Activated CD8-positive, alpha-beta memory T cell treated with anti-CD3 and anti-CD28 coated beads, Interleukin-2, amount 10 ng/mL, durations not matched to agents 7 days and 5 days (primary cell): Measurements from ENCODE around the gene ADCY10. TPM values are rescaled to one million over a fixed set of nuclear protein-coding genes. Genes with fewer than 3 reads are reported as not detected.
"Not testable (repeated sequence)": the region's sequence is repeated elsewhere in the genome, so short reads cannot be mapped to it uniquely, and the experiment has no call there.

Source experiments
- ATAC-seq: fragments of 150-1000 bp; cut with Tn5 transposase; one replicate; pipeline ENCODE4 v1.10.0; 2021; ENCODE audit warnings: moderate library complexity
- CTCF ChIA-PET: fragments of 350-600 bp; sonication (Branson Sonifier 250); formaldehyde crosslinking; loops from one replicate; lab custom pipeline; 2021; ENCODE audit warnings: antibody characterized with exemption; lab: Charles Lee
- DNase-seq: peaks from one replicate; pipeline ENCODE4 v3.0.0-alpha.2; 2020
- H3K27ac Mint-ChIP-seq: one replicate; pipeline ENCODE4 v1.8.0; 2021; ENCODE audit warnings: mild to moderate bottlenecking, mixed read lengths
- H3K27me3 Mint-ChIP-seq: one replicate; pipeline ENCODE4 v1.8.0; 2021; ENCODE audit warnings: mixed read lengths
- H3K36me3 Mint-ChIP-seq: one replicate; pipeline ENCODE4 v1.8.0; 2021; ENCODE audit warnings: mild to moderate bottlenecking, mixed read lengths
- H3K4me1 Mint-ChIP-seq: one replicate; pipeline ENCODE4 v1.8.0; 2021; ENCODE audit warnings: mixed read lengths
- H3K4me3 Mint-ChIP-seq: one replicate; pipeline ENCODE4 v1.8.0; 2021; ENCODE audit warnings: mild to moderate bottlenecking, moderate library complexity, mixed read lengths
- H3K9me3 Mint-ChIP-seq: one replicate; pipeline ENCODE4 v1.8.0; 2022; ENCODE audit warnings: low read depth, mixed read lengths
- total RNA-seq, 2 experiments: library from RNA; stranded (reverse); gene quantifications; one replicate each; pipeline ENCODE4 v1.2.3, GENCODE V29; 2021

Gene ADCY10
- total RNA-seq, 2 experiments from 2014 or later = 0.07 to 0.32 TPM

DNA sequence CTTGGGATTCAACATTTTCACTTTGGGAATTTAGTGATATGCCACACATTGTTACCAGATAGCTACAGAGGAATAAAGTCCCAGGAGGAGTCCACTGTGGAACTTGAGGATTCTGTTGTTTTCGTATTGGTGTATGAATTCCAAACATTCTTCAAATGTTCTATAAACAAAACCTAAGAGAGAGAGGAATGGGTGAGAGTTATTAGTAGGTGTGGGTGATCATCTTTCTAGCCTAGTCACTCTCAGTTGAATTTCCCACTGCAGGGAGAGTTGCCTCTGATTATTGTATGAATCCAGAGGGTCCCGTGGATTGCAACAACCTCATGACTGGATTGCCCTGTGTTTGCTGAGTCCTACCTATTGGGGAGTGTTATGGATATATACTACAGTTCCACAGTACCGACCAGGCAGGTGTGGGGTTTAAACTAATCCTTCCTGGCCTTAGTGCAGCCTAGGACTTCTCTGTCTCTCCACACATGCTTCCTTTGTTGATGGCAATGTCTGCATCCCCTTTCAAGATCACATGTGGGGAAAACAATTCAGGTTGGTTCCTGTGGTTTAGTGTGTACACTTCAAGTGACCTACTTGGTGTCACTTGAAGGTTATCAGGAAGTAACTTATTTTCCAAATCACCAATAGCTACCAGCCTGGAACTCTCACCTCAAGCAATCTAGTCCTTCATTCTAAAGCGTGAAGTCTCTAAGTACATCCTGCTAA lies 91.8 kb downstream of the ADCY10 start:
- no peak for DNase-seq
- no peak overlapping the region for H3K27ac Mint-ChIP-seq
- H3K4me3 Mint-ChIP-seq = no peak overlapping the region

DNA sequence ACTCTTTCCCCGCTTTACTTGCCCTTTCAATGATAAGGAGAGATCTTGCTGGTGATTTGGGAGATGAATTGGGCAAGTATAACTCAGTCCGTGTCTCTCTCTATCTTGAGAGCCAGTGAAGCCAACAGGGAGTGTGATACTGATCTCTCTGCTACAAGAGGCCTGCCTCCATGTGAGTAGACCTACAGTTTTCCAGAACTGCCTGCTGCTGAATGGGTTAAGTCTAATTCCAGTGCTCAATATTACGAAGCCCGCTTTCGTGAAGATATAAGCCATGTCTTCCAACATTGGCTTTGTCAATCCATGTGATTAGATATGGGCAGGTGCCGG lies 92.6 kb downstream of the ADCY10 start:
- no peak overlapping the region for H3K27ac Mint-ChIP-seq
- ATAC-seq (no peak), DNase-seq (no peak)
- H3K4me1 Mint-ChIP-seq = peaks cover 13% of the 10 kb centered on the region
- H3K27me3 Mint-ChIP-seq = peaks cover 11% of the 10 kb centered on the region
- H3K36me3 Mint-ChIP-seq = peaks cover 2% of the 10 kb centered on the region
- no peak overlapping the region for H3K4me3 Mint-ChIP-seq
- no peaks in the 10 kb centered on the region for H3K9me3 Mint-ChIP-seq
- CTCF ChIA-PET = no interaction called here

More for the DNA sequence above, 91.8 kb downstream of the ADCY10 start:
- ATAC-seq = no peak
- Mint-ChIP-seq H3K27me3 (peaks cover 11% of the 10 kb centered on the region), H3K4me1 (peaks cover 13% of the 10 kb centered on the region), H3K9me3 (no peaks in the 10 kb centered on the region), H3K36me3 (peaks cover 2% of the 10 kb centered on the region)
- CTCF ChIA-PET = interaction anchor here (0.9 kb wide), 1 partner anchor 8 kb away, joined by 3 read pairs; no protein-coding TSS in a partner anchor

DNA sequence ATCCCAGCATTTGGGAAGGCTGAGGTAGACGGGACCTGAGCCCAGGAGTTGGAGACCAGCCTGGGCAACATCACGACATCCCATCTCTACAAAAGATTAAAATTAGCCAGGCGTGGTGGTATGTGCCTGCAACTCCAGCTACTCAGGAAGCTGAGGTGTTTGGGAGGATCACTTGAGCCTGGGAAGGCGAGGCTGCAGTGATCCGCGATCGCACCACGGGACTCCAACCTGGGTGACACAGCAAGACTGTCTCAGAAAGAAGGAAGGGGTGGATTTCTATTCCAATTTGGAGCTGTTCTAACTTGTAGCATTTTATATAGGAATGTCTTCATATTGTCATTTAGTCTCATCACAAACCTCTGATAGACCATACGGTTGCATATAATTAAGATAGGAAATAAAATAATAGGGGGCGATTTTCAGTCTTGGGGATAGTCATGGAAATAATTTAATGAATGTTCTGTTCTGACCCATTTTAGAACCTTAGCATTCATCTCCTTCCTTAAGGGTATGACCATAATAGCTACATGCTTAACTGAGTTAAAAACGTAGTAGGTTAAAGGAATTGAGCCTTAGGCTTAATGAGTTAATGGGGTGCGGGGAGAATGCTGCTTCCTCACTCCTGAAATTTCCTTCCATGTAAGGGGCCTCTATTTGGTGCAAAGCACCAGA lies 93.1 kb downstream of the ADCY10 start:
- H3K9me3 Mint-ChIP-seq = peaks cover 2% of the 10 kb centered on the region
- H3K4me1 Mint-ChIP-seq = peaks cover 13% of the 10 kb centered on the region
- no peak overlapping the region for H3K27ac Mint-ChIP-seq
- peaks cover 9% of the 10 kb centered on the region for H3K27me3 Mint-ChIP-seq
- no peak for ATAC-seq
- H3K4me3 Mint-ChIP-seq = no peak overlapping the region
- H3K36me3 Mint-ChIP-seq = peaks cover 2% of the 10 kb centered on the region
- CTCF ChIA-PET = no interaction called here
- no peak for DNase-seq

DNA sequence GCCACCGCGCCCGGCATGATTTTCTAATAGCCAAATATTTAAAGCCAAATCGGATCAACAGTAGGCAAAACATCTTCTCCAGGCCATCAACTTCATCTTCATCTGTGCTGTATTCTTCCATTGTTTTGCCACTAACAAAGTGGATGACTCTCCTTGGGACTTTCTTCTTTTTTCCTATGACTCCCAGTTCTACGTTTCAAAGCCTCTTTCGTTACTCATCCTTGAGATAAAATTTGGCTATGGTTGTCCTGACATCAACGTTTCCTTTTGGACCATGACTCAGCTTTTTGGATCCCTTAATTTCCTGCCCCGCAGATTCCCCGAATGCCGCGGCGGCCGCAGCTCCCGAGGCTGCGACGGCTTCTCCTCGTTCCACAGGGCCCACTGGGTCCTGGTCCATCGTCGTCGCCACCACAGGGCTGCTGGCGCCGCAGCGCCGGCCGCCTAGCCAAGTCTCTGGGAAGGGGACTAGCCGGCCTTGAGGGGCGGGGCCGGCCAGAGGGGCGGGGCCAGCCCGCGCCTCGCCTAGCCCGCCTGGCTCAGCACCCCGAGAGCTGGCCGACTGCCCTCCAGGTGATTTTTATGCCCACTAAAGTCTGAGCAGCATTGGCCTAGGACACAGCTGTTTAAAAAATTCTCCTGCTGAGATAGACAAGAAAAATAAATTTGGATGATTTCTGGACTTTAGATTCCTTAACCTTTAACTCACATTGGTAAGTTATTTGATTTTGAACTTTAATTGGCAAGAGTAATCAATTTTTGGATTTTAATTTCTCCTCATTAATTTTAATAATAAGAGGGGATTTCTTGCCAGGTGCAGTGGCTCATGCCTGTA lies 93.9 kb downstream of the ADCY10 start:
- peaks cover 13% of the 10 kb centered on the region for H3K4me1 Mint-ChIP-seq
- H3K27me3 Mint-ChIP-seq = peaks cover 10% of the 10 kb centered on the region
- peaks cover 6% of the 10 kb centered on the region for H3K9me3 Mint-ChIP-seq
- no peak overlapping the region for H3K27ac Mint-ChIP-seq
- peak; percentile 86 for ATAC-seq
- no peak for DNase-seq
- H3K36me3 Mint-ChIP-seq = peaks cover 2% of the 10 kb centered on the region
- CTCF ChIA-PET = no interaction called here
- peak overlapping the region; percentile 63 for H3K4me3 Mint-ChIP-seq

DNA sequence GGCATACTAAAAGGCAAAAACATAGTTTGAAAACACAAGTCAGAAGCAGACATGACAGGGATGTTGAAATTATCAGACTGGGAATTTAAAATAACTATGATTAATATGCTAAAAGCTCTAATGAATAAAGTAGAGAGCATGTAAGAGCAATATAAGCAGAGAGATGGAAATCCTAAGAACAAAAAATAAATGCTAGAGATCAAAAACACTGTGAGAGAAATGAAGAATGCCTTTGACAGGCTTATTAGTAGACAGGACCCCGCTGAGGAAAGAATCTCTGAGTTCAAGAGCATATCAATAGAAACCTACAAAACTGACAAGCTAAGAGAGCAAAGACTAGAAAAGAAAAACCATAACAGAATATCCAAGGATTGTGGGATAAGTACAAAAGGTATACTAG lies 98.3 kb downstream of the ADCY10 start:
- Mint-ChIP-seq H3K27ac (no peak overlapping the region), H3K9me3 (peaks cover 8% of the 10 kb centered on the region), H3K4me1 (peaks cover 8% of the 10 kb centered on the region), H3K4me3 (no peak overlapping the region), H3K36me3 (peaks cover 5% of the 10 kb centered on the region), H3K27me3 (peaks cover 19% of the 10 kb centered on the region)
- ATAC-seq = no peak
- no peak for DNase-seq
- CTCF ChIA-PET = interaction anchor here (0.7 to 1.0 kb wide), 2 partner anchors 16 to 507 kb away, joined by 3 read pairs; no protein-coding TSS in a partner anchor

DNA sequence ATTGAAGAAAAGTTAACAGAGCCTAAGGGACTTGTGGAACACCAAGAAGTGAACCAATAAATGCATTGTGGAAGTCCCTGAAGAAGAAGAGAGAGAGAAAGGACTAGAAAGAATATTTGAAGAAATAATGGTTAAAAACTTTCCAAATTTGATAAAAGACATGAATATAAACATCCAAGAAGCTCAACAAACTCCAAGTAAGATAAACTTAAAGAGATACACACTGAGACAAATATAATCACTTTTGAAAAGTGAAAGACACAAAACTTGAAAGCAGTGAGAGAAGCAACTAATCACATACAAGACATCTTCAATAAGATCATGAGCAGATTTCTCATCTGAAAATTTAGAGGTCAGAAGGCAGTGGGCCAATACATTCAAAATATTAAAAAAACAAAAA lies 101.0 kb downstream of the ADCY10 start:
- ATAC-seq (no peak), DNase-seq (no peak)
- no peak overlapping the region for H3K4me3 Mint-ChIP-seq
- peaks cover 3% of the 10 kb centered on the region for H3K36me3 Mint-ChIP-seq
- H3K9me3 Mint-ChIP-seq = peaks cover 8% of the 10 kb centered on the region
- peaks cover 3% of the 10 kb centered on the region for H3K4me1 Mint-ChIP-seq
- CTCF ChIA-PET = no interaction called here
- peaks cover 23% of the 10 kb centered on the region for H3K27me3 Mint-ChIP-seq
- no peak overlapping the region for H3K27ac Mint-ChIP-seq

DNA sequence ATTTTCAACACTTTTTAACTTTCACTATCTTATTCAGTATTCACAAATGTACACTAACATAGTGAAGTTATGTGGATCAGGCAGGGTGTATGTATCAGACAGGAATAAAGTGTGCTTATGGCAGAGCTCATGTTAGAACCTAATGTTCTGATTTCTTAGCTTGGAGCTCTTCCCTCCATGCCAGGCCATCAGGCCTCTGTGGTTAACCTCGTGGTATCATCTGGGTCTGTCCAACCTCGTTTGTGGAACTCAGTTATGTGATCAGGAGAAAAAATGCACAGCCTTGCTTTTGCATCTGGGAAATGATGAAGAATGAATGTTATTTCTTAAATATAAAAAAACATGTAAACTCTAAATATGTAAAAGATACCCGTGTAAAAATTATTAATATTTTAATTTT lies 105.2 kb downstream of the ADCY10 start:
- DNase-seq (no peak), ATAC-seq (no peak)
- Mint-ChIP-seq H3K9me3 (peaks cover 3% of the 10 kb centered on the region), H3K4me1 (peaks cover 22% of the 10 kb centered on the region), H3K4me3 (no peak overlapping the region), H3K27me3 (peaks cover 21% of the 10 kb centered on the region), H3K36me3 (peaks cover 3% of the 10 kb centered on the region), H3K27ac (no peak overlapping the region)
- CTCF ChIA-PET = interaction anchor here (2.2 to 3.0 kb wide), 3 partner anchors 87 to 274 kb away, joined by 8 to 11 read pairs (median 8); partner anchors contain the start of gene MPZL1

DNA sequence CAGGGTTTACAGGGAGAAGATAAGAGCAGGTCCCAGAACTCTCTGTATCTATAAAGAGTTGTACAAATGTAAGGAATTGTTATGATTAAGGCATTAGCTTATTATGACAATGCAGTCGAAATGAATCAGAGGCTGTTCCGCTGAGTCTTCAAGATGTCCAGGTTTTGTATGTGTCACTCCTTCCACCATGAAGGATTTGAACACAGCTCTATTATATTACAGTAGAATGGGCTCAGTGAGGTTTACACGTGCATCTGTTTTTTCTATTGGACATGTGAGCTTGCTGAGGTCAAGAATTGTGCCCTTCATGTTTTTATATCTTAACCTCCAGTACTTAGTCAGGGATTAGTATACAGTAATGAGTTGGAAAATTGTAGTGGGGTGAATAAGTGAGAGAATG lies 105.8 kb downstream of the ADCY10 start:
- Mint-ChIP-seq H3K4me3 (no peak overlapping the region), H3K9me3 (peaks cover 3% of the 10 kb centered on the region), H3K27ac (no peak overlapping the region), H3K4me1 (peaks cover 27% of the 10 kb centered on the region), H3K27me3 (peaks cover 19% of the 10 kb centered on the region), H3K36me3 (peaks cover 3% of the 10 kb centered on the region)
- CTCF ChIA-PET = interaction anchor here (2.2 to 3.0 kb wide), 3 partner anchors 87 to 274 kb away, joined by 8 to 11 read pairs (median 8); partner anchors contain the start of gene MPZL1
- no peak for DNase-seq
- no peak for ATAC-seq

DNA sequence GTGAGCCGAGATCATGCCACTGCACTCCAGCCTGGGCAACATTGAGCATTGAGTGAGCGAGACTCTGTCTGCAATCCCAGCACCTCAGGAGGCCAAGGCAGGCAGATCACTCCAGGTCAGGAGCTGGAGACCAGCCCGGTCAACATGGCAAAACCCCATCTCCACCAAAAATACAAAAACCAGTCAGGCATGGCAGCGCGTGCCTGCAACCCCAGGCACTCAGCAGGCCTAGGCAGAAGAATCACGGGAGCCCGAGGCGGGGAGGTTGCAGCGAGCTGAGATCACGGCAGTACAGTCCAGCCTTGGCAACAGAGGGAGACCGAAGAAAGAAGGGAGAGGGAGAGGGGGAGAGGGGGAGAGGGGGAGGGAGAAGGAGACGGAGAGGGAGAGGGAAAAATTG lies 107.3 kb downstream of the ADCY10 start:
- not testable (repeated sequence) for H3K4me3 Mint-ChIP-seq, DNase-seq, H3K27ac Mint-ChIP-seq, ATAC-seq, H3K36me3 Mint-ChIP-seq, H3K27me3 Mint-ChIP-seq, H3K9me3 Mint-ChIP-seq
- CTCF ChIA-PET = interaction anchor here (2.2 to 3.0 kb wide), 3 partner anchors 85 to 276 kb away, joined by 8 to 11 read pairs (median 8); partner anchors contain the start of gene MPZL1
- peaks cover 29% of the 10 kb centered on the region for H3K4me1 Mint-ChIP-seq

DNA sequence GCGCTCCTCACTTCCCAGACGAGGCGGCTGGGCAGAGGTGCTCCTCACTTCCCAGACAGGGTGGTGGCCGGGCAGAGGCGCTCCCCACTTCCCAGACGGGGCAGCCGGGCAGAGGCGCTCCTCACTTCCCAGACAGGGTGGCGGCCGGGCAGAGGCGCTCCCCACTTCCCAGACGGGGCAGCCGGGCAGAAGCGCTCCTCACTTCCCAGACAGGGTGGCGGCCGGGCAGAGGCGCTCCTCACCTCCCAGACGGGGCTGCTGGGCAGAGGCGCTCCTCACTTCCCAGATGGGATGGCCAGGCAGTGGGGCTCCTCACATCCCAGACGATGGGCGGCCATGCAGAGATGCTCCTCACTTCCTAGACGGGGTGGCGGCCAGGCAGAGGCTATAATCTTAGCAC lies 107.7 kb downstream of the ADCY10 start:
- H3K36me3 Mint-ChIP-seq, H3K4me3 Mint-ChIP-seq, DNase-seq, ATAC-seq, H3K27me3 Mint-ChIP-seq, H3K27ac Mint-ChIP-seq, H3K9me3 Mint-ChIP-seq: not testable (repeated sequence)
- CTCF ChIA-PET = interaction anchor here (3.0 kb wide), 1 partner anchor 276 kb away, joined by 8 read pairs; no protein-coding TSS in a partner anchor
- H3K4me1 Mint-ChIP-seq = peaks cover 29% of the 10 kb centered on the region

DNA sequence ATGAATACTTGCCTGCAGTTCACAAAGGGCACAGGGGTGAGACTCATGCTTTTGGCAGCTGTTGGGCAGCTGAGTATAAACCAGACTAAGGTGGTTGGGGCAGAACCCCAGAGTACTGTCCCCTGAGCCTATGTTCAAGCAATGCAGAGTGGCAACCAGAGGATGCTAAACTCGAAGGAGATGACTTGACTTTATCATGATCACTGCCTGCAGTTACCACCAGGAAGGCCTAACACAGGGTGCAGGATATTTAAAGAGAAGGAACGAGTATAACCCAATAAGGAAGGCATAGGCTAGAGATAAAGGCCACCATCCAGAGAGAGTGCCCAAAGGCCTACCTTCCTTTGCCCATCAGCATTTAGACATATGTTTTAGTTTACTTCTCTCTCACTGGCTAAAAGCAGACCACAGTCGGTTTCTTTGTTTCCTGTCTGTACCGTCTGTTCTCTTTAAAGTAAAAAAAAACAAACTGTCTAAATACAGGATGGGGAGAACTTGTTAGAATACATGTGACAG lies 108.8 kb downstream of the ADCY10 start:
- peaks cover 29% of the 10 kb centered on the region for H3K4me1 Mint-ChIP-seq
- peaks cover 1% of the 10 kb centered on the region for H3K36me3 Mint-ChIP-seq
- H3K27me3 Mint-ChIP-seq = peaks cover 6% of the 10 kb centered on the region
- peak overlapping the region; percentile 93 for H3K27ac Mint-ChIP-seq
- peak; percentile 64 for DNase-seq
- CTCF ChIA-PET = interaction anchor here (1.6 kb wide), 1 partner anchor 90 kb away, joined by 6 read pairs; no protein-coding TSS in a partner anchor
- no peaks in the 10 kb centered on the region for H3K9me3 Mint-ChIP-seq
- peak; percentile 69 for ATAC-seq
- H3K4me3 Mint-ChIP-seq = no peak overlapping the region

DNA sequence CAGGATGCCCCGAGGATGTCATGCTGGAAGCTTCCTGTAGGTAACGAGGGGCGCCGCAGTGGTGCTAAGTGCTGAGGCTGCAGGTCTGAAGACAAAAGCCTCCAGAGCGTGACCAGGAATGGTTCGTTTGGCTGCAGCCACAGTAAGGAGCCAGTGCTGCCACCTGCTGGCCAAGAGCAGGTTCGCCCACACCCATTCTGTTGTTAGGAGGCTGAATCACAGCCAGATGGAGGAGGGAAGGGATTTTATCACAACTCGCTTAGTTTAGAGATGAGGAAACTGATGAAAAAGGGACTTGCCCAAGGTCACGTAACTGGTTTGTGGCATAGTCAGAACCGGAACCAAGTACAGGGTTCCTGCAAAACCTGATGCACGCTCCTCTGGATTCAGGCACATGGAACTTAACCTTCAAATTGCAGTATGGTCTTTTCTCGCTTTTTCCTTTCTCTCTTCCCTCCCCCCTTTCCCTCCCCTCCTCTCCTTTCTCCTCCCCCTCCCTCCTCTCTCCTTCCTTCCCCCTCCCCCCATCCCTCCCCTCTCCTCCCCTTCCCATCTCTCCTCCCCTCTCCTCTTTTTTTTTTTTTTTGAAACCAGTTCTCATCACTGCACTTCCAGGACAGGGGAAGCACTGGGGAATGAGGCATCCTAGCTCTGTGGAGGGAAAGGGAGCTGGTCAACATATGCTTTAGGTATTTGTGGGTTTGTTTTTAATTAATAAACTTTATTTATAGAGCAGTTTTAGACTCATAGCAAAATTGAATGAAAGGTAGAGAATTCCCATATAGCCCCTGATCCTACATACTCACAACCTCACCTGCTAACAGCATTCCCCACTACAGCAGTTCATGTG lies 110.4 kb downstream of the ADCY10 start:
- peaks cover 27% of the 10 kb centered on the region for H3K4me1 Mint-ChIP-seq
- H3K36me3 Mint-ChIP-seq = peaks cover 1% of the 10 kb centered on the region
- peak overlapping the region; percentile 10 for H3K4me3 Mint-ChIP-seq
- no peaks in the 10 kb centered on the region for H3K9me3 Mint-ChIP-seq
- DNase-seq (peak; percentile 94), ATAC-seq (peak; percentile 89)
- CTCF ChIA-PET = interaction anchor here (0.9 to 1.6 kb wide), 7 partner anchors 10 to 203 kb away, joined by 3 to 6 read pairs (median 3); no protein-coding TSS in a partner anchor
- H3K27ac Mint-ChIP-seq = peak overlapping the region; percentile 67
- H3K27me3 Mint-ChIP-seq = no peaks in the 10 kb centered on the region
